CMK (cell line): ENCODE data around the gene FMNL2.
"Not testable (repeated sequence)": the region's sequence is repeated elsewhere in the genome, so short reads cannot be mapped to it uniquely, and the experiment has no call there.

Experiments used
- DNase-seq: peaks from one replicate; pipeline ENCODE4 v3.0.0-alpha.2; 2010; ENCODE audit warnings: low read depth

FMNL2 gene

DNA sequence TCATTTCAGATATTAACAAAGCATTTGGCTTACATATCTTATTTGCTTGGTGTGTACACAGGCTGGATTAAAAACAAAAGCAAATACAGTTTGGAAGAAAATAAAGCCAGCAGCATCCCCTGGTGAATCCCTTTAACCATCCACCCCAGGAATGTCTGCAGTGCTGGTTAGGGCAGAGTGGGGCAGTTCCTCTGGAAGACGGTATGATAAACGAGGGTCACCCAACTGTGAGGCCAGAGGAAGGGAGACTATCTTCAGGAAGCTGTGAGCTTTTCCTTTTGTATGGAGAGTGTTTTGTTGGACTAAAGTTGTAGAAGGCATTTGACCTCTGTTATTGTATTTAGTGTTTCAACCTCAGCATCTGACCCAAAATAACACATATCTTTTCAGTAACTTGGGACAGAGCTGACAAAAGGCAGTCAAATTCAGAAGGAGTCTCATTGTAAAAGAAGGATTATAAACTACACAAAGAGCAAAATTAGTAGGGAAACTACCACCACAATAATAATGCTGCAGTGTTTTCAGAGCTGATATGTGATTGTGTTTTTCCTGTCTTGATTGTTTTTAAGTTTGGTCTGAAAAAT, 159.1 kb downstream of the FMNL2 start:
- DNase-seq = no peak

DNA sequence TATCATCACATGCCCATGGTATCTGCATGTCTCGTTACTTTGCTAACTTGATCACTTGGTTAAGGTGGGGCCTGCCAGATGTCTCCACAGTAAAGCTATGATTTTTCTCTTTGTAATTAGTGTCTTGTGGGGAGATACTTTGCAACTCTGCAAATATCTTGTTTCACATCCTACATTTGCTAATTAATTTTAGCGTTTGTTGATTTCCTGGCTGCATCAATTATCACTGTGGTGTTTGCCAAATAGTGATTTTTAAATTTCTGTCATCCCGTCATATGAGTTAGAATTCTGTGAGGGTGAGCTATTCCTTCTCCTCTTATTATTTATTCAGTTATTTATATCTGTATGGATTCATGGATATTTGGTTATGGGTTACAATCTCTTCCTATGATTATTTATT, 161.4 kb downstream of the FMNL2 start:
- no peak for DNase-seq

DNA sequence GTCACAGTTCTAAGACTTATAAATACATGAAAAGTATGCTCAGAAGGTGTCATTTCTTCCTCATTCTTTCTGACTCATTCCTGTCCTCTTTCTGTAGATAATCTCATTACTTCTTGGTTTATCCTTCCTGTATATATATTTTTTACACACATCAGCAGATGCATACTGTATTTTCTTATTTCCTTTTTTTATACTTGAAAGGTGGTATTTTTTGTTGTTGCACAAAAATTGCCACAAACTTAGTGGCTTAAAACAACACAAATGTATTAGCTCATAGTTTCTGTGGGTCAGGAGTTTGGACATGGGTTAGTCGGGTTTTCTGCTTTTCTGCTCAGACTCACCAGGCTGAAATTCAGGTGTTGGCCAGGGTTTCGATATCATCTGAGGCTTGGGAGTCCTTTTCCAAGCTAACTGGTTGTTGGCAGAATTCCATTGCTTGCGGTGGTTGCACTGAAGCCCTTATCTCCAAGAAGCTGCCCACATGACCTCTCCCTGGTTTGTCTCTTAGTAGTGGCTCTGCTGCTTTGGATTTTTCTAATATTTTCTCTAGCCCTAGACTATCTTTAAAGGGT, 162.6 kb downstream of the FMNL2 start:
- DNase-seq = no peak

DNA sequence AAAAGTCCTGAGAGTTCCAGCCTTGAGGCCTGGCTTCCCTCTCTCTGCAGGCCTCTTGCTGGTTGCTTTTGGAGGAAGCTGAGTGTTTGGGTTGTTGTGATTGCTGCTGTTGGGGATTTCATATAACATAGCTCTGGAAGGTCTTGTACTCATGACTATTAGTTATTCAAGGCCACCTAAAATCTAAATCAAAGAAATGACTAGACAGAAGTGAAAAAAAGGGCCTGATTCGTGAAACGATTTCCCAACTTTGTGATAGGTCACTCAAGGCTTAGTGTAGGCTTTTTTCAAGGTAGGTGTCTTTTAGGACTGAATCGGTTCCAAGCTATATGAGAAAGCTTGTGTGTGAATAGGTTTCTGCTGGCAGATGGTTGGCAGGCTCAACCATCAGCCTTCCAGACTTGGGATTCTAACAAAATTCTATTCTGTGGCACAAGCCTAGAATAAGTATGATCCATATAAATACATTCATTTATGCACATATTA, 164.4 kb downstream of the FMNL2 start:
- no peak for DNase-seq

DNA sequence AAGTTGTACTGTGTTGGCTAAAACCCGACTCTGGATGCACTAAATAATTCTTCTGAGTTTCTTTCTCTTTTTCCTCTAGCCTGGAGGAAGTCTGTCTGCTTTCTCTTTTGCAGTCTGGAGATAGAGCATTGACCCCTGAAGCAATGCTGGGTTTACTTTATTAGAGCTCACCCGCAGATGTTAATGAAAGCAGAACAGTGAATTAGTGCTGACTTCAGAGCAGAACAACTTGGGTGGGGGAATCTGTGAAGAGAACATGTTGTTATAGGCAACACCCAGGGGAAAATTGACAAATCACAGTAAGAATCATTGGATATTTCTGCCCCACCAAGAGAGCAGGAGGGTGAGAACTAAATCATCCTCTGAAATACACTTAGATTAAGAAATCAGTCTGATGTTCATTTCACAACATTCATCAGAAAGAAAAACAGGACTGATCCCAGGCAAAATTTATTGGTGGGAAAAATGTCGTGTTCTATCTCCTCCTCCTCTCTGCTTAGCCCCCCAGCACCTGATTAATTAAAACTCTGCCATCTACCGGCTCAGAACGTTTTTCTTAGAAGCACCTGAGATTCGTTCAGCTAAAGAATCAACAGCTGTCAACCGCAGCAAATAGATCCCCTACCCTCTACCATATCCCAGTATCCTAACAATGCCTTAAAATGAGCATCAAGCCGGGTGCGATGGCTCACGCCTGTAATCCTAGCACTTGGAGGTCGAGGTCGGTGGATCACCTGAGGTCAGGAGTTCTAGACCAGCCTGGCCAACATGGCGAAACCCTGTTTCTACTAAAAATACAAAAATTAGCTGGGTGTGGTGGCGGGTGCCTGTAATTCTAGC, 165.1 kb downstream of the FMNL2 start:
- no peak for DNase-seq

DNA sequence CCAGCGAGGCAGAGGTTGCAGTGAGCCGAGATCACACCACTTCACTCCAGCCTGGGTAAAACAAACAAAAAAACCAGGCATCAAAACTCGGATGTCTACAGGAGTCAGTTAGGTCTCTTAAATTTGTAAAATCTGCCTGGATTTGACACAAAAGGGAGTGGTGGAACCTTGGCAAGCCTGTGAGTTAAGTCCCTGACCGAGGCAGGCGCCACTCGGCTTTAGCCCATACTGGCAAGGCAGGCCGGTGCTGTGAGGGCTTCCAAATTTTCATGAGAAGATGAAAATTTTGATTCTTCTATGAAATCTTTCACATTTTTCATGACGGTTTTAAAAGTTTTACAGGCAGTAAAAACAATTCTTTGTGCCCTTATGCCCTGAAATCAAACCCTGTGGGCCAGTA, 165.8 kb downstream of the FMNL2 start:
- DNase-seq = no peak

DNA sequence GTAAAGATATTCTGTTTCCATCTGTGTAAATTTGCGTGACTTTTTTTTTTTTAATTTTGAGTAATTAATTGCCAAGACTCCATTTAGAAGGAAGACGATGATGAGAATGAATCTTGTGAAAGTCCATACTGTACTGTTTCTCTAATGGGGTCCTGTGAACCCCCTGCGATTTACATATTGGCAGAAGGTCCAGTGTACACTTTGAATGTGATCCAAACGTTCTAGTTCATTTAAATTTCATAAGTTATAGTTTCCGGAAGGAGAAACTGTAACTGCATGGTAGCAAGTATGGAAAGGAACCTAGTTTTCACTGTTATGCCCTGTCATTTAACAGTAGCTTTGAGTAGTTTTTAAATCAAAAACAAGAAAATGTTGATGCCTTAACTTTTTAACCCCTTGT, 166.7 kb downstream of the FMNL2 start:
- DNase-seq = no peak

DNA sequence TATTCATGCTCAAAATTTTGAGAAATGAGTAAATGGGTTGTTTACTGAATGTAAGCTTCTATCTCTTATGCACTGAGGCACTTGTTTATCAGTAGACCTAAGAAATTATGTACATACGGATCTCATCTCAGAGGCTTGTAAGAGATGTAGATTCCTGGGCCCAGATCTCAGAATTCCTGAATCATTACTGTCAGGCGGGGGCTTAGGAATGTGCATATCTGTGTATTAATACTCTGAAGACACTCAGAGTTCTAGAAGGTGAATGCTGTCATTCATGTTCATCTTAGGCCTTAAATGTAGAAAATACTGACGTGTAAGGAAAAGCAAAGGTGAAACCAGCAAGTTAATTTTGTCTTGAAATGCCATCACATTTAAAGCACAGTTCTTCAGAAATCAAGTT, 169.6 kb downstream of the FMNL2 start:
- DNase-seq = no peak

DNA sequence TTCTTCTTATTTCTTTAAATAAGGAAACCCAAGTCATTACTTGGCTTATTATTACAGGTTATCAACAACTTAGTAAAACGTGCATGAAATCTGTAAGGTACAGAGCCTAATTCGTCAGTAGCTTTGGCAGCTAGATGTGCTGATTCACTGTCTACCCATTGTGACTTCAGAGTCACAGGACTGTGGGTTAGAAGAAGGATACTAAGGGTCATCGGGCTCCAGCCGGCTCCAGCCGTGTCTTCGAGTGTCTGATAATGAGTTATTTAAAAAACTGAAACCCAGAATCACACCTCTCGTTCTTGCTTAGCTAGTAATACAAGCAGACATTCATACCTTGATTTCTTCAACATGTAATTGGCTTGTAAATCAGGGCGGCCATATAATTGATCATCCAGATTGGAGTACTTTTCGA, 170.5 kb downstream of the FMNL2 start:
- no peak for DNase-seq

DNA sequence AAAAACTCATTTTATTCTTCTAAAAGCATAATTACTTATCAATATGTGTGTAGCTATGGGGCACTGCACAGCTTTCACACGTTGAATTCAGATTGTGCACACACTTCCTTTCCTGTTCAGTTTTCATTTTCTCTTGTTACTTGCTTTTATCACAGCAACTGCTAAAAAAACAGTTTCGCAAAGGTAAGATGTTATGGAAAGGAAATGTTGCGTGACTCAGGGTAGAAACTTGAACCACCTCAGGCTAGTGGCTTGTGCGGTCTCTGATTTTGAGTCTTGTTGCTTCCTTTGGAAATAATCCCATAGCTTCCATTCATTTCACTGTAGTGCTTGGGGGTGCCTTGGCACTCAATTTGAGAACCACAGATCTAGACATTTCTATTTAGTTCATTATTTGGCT, 171.9 kb downstream of the FMNL2 start:
- no peak for DNase-seq

DNA sequence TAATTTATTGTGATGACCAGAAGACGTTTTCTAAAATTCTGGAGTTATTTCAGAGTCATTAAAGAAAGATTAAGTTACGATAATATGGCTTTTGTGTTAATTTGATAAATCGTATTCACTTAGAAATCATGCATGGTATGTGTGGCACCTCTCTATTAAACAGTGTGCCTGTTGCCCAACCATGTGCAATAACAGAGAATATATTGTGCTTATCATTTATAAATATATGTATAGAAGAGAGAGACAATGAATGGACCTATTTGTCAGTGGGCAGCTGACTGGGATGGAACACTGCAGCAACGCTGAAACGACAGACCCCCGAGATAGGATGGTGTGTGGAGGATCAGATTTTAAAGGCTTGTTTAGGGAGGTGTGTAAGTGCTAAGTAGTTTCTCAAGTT, 172.9 kb downstream of the FMNL2 start:
- DNase-seq = no peak

DNA sequence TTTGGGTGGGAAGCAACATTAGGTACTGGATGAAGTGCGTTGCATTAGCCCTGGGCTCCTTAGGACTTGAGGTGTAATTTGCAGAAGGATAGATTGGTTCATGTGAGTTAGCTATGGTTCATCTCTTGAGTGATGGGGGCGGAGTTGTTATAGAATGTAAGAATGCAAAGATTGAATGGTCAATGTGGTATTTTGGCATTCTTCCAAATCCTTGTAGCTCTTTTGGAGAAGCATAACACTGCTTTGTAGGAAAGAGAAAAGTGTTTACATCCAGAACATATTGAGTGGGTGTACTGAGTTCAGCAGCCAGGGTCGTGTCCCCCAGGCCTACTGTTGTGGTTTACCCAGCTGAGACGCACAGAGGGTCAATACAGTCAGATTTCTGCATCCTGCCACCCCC, 173.5 kb downstream of the FMNL2 start:
- DNase-seq = no peak

DNA sequence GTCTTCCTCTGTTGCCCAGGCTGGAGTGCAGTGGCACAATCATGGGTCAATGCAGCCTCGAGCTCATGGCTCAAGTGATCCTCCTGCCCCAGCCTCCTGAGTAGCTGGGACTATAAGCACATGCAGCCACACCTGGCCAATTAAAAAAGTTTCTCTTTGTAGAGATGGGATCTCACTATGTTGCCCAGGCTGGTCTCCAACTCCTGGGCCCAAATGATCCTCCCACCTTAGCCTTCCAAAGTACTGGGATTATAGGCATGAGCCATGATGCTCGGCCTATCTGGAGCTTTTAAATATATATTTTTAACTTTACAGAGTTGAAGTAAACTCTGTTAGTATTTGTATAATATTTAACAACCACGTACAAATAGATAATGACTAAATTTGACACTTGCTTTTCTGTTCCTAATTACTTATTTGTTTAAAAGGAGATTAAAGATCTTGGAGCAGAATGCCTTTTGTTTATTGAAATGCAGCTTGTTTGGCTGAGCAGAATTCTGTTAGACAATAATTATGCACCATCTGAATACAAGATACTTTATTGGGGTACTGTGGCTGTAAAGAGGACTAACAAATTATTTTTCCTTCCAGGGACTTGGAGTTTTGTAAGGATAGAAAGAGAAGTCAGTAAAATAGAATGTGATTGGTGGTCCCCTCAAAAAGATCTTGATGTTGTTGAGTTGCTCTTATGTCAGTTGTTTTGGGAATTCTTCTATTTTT, 175.0 kb downstream of the FMNL2 start:
- no peak for DNase-seq

DNA sequence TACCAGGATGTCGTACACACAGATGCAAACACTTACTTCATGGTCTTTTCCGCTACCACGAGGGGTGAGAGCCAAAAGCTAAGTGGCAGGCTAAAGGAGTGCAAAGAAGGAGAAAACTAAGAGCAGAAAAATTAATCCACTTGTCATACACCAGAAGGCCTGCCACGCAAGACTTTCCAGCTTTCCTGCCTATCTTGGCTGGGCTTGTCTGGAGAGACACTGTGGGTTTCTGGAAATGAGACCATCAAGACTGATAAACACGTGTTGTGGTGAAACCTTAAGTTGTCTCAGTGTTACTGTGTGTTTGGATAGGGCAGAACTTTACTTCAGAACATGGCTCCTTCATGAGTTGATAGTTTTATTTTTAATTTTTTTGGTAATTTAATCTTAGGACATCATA, 175.6 kb downstream of the FMNL2 start:
- no peak for DNase-seq

DNA sequence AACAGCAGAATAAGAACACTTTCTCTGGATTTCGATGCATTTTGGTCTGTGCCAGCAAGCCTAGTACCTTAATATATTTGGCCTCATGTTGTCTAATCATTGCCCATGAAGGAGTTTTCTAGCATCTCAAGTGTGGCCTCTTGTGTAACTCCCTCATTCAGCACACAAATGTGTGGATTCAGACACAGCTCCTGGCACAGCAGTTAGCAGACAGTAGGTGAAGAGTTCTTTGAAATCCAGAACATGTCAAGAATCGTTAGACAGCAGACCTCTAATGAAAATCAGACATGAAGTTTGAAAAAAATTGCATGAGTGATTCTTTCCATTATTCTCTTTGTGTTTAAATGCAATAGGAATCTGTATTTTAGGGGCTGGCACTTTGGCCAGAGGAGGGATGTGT, 177.0 kb downstream of the FMNL2 start:
- no peak for DNase-seq

DNA sequence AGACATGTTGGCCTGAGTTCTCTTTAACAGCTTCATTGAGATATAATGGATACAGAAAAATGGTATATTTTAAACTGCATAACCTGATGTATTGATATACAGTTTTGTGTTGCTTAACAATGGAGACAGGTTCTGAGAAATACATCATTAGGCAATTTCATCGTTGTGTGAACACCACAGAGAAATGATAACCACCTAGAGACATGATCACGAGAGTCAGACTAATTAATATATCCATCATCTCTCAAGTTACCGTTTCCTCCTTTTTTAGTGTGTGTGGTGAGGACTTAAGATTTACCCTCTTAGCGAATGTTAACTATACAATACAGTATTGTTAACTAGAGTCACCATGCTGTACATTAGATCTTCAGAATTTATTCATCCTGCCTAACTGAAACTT, 178.1 kb downstream of the FMNL2 start:
- no peak for DNase-seq

DNA sequence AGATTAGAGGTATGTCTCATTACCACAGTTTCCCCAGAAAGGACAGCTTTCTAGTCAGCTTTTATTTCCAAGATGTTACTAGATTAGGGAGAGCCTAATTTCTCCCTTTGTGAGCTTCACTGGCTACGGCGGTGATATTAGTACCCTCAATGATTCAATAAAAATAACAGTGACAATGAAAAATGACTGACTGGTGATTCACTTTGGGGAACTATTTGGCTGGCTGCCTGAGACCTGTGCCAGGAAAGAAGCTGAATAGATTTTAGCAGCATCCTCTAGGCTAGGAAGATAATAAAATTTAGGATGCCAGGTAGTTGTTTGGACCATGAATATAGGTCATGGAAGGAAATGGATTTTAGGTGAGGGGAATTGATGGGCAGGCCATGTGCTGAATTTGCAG, 178.7 kb downstream of the FMNL2 start:
- DNase-seq = no peak

DNA sequence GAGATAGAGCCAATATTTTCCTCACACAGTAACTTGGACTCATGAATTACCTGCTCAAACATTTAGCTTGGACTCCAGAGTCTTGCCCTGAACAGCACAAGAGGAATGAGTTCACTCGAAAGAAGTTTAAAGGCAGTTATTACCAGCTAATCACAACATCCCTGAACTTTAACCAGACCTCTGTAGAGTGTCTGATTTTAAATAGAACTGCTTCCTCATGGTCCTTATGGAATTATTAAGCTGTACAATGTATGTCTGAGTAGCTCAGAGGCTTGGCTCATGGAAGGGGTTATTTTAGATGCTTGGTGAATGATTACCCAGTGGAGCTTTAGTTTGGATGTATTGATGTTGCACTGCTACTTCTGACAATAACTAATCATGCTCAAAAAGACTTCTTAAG, 183.1 kb downstream of the FMNL2 start:
- no peak for DNase-seq

DNA sequence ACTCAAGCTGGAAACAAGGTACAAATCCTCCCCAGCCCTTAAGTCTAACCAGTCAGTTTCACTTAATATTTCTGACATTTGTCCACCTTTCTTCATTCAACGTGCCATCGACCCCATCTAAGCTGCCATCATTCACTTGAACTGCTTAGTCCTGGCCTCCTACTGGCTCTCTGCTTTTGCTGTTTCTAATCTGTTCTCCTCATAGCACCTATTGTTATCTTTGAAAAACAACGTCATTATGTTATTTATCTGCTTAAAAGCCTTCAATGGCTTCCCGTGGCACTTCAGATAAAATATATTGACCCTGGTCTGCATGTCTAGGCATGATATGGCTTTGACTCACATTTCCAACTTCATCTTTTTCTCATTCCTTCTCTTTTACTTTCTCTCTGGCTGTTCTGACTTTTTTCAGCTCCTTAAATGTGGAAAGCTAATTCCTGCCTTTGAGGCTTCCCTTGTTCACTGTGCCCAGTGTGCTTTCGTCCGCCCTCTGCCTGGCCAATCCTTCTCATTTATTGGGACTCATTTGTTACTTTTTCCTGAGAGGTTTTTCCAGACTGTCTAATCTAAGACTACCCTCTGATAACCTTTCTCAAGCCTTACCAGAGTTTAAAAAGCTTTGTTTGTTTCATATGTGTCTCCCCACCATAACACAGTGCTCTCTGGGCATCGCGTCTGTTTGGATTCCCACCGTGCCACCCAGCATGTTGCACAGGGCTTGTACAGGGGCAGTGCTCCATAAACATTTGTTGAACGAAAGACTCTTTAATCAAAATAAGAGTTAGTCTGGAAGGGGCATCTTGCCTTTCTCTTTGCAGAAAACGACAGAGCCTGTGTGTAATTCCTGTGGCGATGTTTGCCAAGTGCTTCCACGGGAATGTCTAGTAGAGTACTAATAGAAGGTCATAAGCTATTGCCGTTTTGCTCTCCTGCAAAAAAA, 183.9 kb downstream of the FMNL2 start:
- DNase-seq = no peak

DNA sequence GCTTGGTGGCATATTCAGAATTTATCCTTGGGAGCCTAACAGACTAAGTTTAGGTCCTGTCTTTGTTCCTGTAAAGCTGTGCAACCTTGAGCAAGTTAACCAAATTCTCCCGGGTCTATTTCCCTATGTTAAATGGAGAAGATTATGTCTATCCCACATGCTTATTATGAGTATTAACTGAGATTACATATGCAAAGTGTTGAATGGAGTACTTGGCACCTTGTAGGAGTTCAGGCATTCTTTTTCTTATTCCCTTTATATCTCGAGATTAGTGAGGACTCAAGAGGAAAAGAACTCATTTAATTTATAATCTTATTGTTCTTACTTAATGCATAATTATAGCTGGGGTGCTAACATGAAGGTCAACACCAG, 184.6 kb downstream of the FMNL2 start:
- DNase-seq = no peak

DNA sequence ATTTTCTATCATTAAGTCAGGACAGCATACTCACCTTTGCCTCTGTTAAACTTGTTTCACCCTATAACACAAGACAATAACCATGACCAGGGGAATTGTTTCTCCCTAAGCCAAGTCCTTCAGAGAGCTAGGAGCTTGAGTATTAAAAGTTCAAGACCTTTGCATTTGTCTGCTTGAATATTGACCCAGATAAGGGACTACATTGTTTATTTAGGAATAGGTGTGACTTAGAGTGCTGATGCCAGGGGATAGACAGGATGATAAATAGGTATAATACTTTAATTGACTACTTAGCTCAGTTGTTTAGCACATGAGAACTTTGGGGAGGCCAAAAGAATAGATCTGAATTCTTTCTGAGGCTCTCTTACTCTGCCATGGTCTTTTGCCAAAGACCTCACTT, 185.8 kb downstream of the FMNL2 start:
- DNase-seq = no peak

DNA sequence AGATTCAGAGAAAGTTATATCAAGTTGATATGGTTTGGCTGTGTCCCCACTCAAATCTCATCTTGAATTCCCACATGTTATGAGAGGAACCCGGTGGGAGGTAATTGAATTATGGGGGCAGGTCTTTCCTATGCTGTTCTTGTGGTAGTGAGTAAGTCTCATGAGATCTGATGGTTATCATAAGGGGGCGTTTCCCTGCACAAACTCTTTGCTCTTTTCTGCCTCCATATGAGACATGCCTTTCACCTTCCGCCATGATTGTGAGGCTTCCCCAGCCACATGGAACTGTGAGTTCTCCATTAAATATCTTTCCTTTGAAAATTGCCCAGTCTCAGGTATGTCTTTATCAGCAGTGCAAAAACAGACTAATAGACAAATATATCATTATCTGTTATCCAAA, 187.5 kb downstream of the FMNL2 start:
- not testable (repeated sequence) for DNase-seq
